Measurements from ENCODE around the gene SH3TC1. TPM values are rescaled to one million over a fixed set of nuclear protein-coding genes. Genes with fewer than 3 reads are reported as not detected.
A peak's percentile ranks its signal among the peaks of the same experiment; 100 is the strongest.

The SH3TC1 gene
- total and polyA plus RNA-seq, 2 donors from 2014 or later: 43.1 to 127 TPM

DNA sequence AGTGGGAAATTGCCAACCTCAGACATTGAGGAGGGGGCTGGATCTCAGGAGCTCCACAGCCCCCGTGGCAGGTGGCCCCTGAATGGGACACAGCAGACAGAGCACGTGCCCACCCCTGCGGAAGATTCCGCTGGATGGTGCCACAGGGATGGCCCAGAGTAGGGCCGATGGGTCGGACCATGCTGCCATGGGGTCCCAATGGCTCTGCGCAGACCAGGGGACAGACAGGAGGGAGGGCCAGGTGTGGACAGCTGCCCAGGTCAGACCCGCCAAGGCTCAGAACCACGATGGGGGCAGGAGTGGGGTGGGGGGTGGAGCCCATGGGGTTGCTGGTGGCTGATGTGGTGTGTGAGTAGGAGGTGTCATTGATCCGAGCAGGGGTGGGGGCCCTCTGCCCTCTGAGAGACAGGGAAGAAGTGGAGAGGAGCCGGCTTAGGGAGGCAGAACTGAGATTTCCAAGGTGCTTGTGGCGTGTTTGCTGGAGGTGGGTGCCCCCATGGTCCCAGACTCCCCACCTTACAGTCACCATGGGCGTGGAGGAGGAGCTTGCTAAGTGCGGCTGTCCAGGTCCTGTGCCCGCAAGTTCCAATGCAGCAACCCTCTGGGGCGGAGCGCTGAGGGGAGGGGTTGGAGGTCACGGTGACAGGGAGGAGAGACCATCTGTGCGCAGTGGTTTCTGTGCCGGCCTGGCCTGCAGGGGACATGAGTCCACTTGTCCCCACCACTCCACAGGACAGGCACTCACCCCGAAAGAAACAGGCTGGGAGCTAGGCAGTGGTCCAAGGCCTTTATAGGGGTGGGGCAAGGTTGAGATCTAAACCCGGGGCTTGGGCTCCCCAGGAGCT, 12.9 kb downstream of the SH3TC1 start:
- H3K27ac ChIP-seq (ENCODE audit: low read depth in 2 of 2, low read length in 2 of 2): peak overlapping the region; percentile 32 to 56
- no peak for FAIRE-seq
- DNase-seq: peak in 1 of 5 donors; percentile 74
- H3K9me3 ChIP-seq (ENCODE audit: control insufficient read depth in 2 of 3, insufficient read depth in 1 of 3, low read length in 3 of 3): no peaks in the 10 kb centered on the region
- peaks cover 0 to 15% (median 14%) of the 10 kb centered on the region in 3 donors for H3K4me1 ChIP-seq (ENCODE audit: control insufficient read depth in 2 of 3, insufficient read depth in 2 of 3, low read depth in 1 of 3, low read length in 3 of 3)
- peaks cover 0 to 34% (median 23%) of the 10 kb centered on the region in 3 donors for H3K36me3 ChIP-seq (ENCODE audit: control insufficient read depth in 2 of 3, insufficient read depth in 3 of 3, low read length in 3 of 3)
- intact Hi-C loops (cut with DNase I): no loop called here
- no peaks in the 10 kb centered on the region for H3K27me3 ChIP-seq (ENCODE audit: control insufficient read depth, insufficient read depth, low read length)
- H3K4me3 ChIP-seq (ENCODE audit: low read length in 3 of 3): no peak overlapping the region
- TF ChIP-seq, protein P1, sequence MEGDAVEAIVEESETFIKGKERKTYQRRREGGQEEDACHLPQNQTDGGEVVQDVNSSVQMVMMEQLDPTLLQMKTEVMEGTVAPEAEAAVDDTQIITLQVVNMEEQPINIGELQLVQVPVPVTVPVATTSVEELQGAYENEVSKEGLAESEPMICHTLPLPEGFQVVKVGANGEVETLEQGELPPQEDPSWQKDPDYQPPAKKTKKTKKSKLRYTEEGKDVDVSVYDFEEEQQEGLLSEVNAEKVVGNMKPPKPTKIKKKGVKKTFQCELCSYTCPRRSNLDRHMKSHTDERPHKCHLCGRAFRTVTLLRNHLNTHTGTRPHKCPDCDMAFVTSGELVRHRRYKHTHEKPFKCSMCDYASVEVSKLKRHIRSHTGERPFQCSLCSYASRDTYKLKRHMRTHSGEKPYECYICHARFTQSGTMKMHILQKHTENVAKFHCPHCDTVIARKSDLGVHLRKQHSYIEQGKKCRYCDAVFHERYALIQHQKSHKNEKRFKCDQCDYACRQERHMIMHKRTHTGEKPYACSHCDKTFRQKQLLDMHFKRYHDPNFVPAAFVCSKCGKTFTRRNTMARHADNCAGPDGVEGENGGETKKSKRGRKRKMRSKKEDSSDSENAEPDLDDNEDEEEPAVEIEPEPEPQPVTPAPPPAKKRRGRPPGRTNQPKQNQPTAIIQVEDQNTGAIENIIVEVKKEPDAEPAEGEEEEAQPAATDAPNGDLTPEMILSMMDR (IDR thresholded peaks at IDR 0.05; ENCODE audit: borderline replicate concordance, extremely low read depth, insufficient read depth): no peak
- no peak overlapping the region for H3K9ac ChIP-seq (ENCODE audit: low read length in 3 of 3)

DNA sequence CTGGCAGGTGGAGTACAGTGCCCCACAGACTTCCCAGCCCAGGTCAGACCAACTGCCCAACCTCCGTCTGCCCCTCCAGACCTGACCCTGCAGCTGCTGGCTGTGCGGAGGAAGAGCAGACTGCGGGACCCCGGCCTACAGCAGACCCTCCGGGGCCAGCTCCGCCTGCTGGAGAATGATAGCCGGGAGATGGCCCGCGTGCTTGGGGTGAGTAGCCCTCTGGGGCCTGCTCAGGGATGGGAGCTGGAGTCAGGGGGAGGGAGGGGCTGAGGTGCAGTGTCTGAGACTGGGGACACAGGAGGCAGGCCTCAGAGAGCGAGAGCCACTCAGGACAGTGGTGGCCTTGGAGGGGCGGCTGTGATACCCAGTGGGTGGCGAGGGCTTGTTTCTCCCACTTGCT, 13.5 kb downstream of the SH3TC1 start:
- H3K36me3 ChIP-seq (ENCODE audit: control insufficient read depth in 2 of 3, insufficient read depth in 3 of 3, low read length in 3 of 3): peaks cover 0 to 40% (median 22%) of the 10 kb centered on the region in 3 donors
- H3K27ac ChIP-seq (ENCODE audit: low read depth in 2 of 2, low read length in 2 of 2): no peak overlapping the region
- TF ChIP-seq, protein P1 (IDR thresholded peaks at IDR 0.05; ENCODE audit: borderline replicate concordance, extremely low read depth, insufficient read depth): no peak
- peaks cover 0 to 15% (median 14%) of the 10 kb centered on the region in 3 donors for H3K4me1 ChIP-seq (ENCODE audit: control insufficient read depth in 2 of 3, insufficient read depth in 2 of 3, low read depth in 1 of 3, low read length in 3 of 3)
- no peak overlapping the region for H3K4me3 ChIP-seq (ENCODE audit: low read length in 3 of 3)
- peak in 1 of 5 donors; percentile 61 for DNase-seq
- no peaks in the 10 kb centered on the region for H3K27me3 ChIP-seq (ENCODE audit: control insufficient read depth, insufficient read depth, low read length)
- H3K9ac ChIP-seq (ENCODE audit: low read length in 3 of 3): no peak overlapping the region
- no peaks in the 10 kb centered on the region for H3K9me3 ChIP-seq (ENCODE audit: control insufficient read depth in 2 of 3, insufficient read depth in 1 of 3, low read length in 3 of 3)
- intact Hi-C loops (cut with DNase I): no loop called here
- FAIRE-seq: no peak

DNA sequence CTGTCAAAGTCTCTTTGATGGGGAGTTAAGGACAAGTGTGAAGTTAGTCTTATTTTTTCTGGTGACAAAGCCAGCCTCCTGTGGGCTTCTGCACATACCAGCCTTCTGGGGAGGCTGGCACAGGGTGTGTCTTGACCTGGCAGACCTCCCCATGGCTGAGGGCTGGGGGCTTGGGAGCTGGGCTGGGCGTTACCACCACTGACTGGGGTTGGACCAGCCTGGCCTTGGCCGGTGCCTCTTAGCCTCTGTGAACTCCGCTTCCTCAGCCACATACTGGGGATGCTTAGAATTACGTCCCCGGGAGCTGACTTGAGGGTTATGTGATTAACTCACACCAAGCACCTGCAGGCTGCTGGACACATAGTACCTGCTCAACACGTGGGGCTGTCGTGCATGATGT, 14.0 kb downstream of the SH3TC1 start:
- Histone ChIP-seq H3K36me3 (ENCODE audit: control insufficient read depth in 2 of 3, insufficient read depth in 3 of 3, low read length in 3 of 3) (peaks cover 0 to 44% (median 20%) of the 10 kb centered on the region in 3 donors), H3K4me1 (ENCODE audit: control insufficient read depth in 2 of 3, insufficient read depth in 2 of 3, low read depth in 1 of 3, low read length in 3 of 3) (peaks cover 0 to 15% (median 14%) of the 10 kb centered on the region in 3 donors), H3K4me3 (ENCODE audit: low read length in 3 of 3) (no peak overlapping the region), H3K9me3 (ENCODE audit: control insufficient read depth in 2 of 3, insufficient read depth in 1 of 3, low read length in 3 of 3) (no peaks in the 10 kb centered on the region), H3K9ac (ENCODE audit: low read length in 3 of 3) (no peak overlapping the region), H3K27me3 (ENCODE audit: control insufficient read depth, insufficient read depth, low read length) (no peaks in the 10 kb centered on the region), H3K27ac (ENCODE audit: low read depth in 2 of 2, low read length in 2 of 2) (no peak overlapping the region)
- intact Hi-C loops (cut with DNase I): no loop called here
- DNase-seq (peak in 1 of 5 donors; percentile 62), FAIRE-seq (no peak)
- TF ChIP-seq, protein P1 (IDR thresholded peaks at IDR 0.05; ENCODE audit: borderline replicate concordance, extremely low read depth, insufficient read depth): no peak
